Right hindlimb (tissue), 1 donor: ENCODE results near the gene KIRREL3.

Source experiments
- DNase-seq: peaks from one replicate; pipeline ENCODE4 v3.0.0-alpha.2; 2018

KIRREL3 gene

DNA sequence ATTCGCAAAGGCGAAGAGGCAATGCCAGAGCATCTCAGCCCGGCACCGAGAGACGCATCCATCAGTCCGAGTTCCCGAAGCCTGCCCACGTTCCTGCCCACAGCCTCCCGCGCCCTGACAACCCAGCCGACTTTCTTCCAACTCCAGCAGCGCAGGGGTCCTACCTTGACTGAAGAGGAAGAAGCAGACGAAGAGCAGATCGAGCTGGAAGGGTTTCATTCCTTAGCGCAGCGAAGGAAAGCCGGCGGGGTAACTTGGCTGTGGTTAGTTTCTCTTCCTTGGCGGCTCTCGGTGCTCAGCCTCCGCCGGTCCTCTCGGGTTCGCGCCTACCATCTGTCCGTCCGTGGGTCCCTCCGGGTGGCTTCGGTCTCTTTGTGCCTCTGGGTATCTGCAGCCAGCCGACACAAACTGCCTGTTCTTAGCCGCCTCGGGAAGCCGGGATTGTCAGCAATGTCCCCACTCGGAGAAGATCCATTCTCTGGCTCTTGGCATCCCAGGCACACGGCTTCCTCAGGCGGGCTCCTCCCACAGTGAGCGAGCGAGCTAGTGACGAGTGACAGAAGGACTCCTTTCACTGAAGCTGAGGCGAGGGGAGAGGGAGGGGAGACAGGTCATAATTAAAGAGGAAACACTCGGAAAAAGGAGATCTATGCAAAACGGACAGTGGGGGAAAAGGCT lies at the start of gene KIRREL3:
KIRREL3 (minus strand) TSS at position 480 of the 678 bp plus-strand sequence.
- DNase-seq: peak; percentile 30

- no peak for DNase-seq
These were observed 49.6 kb upstream of the KIRREL3 start for GRCh38 chr11:127050186-127050585.

DNA sequence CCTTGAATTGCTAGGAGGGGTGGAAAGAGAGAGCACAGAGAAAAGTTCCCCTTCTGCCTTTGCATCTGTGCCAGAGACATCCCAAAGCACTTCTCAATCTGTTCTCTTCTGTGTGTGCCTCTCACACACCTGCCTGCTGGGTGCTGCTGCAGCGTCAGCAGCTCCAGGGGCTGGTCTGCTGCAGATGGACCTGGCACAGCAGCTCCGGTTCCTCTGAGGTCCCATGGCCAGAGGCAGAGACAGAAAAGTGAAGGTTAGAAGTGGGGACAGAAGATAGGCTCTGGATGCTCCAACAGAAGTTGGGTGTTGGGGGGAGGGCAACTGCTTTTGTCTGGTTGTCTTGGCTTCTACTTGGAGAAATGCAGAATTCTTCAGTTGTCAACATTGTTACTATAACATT lies 48.9 kb upstream of the KIRREL3 start:
- no peak for DNase-seq

GRCh38 chr11:127044535-127044934 lies 44.0 kb upstream of the KIRREL3 start:
- DNase-seq: no peak

DNA sequence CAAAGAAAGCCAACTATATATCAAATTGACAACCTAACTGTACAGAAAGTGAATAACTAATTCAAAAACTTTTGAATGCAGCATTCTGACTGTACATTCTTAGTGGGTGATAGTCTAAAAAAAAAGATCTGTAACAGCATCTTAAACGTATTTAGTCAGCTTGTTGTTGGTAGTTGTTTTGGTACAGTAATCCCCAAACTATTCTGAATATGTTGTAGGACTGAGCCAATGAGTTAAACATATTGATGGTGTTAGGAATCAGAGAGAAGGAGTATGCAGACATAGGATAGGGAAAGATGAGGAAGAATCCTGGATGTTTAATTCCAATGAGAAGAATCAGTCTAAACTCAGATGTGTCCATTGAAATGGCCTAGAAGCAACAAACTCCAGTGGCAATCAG lies 41.9 kb upstream of the KIRREL3 start:
- DNase-seq: no peak

DNA sequence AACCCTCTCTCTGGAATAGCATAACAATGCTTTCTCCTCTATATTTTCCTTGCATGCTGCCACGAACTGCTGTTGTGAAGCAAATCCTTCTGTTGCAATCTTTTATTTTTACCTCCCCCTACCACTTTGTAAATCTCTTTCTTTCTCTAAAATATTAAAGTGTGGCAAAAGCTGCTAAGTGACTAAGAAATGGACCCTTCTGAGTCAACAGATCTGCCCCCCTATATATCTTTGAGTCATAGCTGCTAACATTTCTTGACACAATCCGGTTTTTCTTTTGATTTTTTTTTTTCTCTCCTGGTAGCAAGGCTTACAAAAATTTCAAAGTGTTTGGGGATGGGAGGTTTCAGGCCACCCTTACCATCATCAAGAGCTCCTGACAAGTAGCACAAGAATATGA lies 39.0 kb upstream of the KIRREL3 start:
- no peak for DNase-seq

DNA sequence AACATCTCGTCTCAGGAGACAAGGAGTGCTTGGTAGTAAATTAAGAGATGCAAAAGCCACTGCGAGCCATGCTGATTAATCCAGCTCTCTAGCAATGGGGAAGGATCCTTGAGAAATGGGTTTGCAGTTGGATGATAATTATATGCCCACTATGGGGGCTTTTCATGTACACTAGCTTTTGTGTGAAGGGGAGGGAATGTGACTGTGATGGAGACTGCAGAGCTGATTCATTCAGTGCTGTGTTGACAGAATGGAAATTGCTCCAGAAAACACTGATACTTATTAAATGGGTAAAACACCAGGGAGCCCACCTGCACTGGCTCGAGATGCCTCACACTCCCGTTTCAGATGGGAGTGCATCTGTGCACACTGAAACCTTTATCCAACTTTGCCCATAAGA lies 37.0 kb upstream of the KIRREL3 start:
- DNase-seq: no peak

GRCh38 chr11:127037001-127037400 lies 36.4 kb upstream of the KIRREL3 start:
- DNase-seq: no peak

- no peak for DNase-seq
These were observed 35.3 kb upstream of the KIRREL3 start for GRCh38 chr11:127035824-127036223.

GRCh38 chr11:127034973-127035372 lies 34.4 kb upstream of the KIRREL3 start:
- DNase-seq: no peak

DNA sequence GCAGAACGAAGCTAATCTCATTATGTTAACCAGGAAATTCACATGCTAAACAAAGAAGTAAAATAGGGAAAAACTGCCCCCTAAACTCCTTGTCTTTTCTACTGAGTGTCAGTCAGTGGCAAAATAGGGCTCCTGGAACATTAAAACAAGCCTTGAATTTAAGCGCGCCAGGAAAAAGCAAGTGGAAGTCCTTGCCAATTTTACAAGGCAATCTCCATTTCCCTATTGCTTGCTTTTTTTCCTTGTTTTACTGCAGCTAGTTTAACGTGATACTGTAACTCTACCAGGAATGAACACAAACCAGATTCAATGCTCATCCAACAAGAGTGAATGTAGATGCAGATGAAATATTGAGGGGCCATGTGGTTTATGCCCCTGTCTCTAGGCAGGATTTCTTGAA lies 28.1 kb upstream of the KIRREL3 start:
- DNase-seq: no peak

GRCh38 chr11:127027789-127028188 lies 27.2 kb upstream of the KIRREL3 start:
- no peak for DNase-seq

DNA sequence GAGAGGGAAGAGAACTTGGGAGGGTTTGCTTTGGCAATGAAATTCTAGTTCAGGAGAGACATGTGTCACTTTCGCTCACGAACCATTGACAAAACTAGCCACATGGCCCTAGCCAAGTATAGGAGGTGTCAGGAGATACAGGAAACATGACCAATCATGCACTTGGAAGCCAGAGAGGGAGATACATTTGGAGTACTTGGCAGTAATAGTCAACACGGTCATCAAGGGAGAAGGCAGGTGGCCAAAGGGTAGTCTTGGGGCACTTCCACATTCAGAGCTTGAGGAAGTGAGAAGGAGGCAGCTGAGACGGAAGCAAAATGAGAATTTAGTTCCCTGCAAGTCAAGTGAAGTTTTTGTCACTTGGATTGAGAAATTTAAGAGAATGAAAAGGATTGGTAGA lies 26.4 kb upstream of the KIRREL3 start:
- no peak for DNase-seq

- no peak for DNase-seq
These were observed 23.4 kb upstream of the KIRREL3 start for GRCh38 chr11:127023991-127024390.

DNA sequence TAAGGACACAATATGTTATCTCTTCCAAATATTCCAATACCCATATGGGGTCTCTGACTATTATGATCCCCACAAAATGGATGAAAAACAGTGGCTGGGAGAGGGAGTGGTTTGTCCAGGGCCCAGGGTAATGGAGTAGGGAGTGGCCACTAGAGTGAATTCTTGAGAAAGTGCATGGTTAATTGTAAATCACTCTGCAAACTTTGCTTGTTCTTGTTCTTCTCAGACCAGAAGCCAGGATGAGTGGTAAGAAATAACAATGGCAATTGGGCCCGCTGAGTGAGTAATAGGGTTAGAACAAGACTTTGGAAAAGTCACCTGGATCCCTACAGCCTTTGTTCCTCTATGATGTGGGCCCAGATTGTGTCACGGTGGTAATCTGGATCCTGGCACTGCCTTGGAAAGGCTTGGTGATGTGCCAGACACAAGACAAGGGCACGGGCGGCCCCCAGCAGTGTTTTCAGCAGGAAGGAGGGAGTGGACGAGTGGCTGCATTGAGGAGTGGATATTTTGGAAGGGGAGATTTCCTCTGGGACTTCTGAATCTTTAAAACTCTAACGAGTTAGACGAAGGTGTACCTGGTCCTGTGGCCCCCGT lies 18.2 kb upstream of the KIRREL3 start:
- no peak for DNase-seq

- DNase-seq: no peak
These were observed 16.9 kb upstream of the KIRREL3 start for GRCh38 chr11:127017482-127017881.

- DNase-seq: no peak
These were observed 13.0 kb upstream of the KIRREL3 start for GRCh38 chr11:127013550-127013949.

DNA sequence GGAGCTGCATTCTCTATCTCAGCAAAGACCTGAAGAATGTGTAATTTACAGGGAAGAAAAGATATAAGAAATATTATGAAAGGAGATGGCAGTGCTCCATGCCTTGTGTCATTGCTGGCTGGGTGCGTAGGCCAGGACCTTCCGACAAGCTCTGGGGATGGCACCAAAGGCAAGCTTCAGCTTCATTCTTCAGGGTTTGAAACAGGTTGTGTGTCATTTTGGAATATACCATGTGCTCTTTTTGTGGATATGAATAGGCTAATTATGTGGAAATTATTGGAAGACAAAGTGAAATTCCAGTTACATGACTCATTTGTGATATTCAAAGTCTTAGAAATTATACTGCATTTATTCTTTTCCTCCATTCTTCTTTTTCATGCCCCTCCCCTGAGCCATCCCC lies 5.7 kb upstream of the KIRREL3 start:
- DNase-seq: no peak

DNA sequence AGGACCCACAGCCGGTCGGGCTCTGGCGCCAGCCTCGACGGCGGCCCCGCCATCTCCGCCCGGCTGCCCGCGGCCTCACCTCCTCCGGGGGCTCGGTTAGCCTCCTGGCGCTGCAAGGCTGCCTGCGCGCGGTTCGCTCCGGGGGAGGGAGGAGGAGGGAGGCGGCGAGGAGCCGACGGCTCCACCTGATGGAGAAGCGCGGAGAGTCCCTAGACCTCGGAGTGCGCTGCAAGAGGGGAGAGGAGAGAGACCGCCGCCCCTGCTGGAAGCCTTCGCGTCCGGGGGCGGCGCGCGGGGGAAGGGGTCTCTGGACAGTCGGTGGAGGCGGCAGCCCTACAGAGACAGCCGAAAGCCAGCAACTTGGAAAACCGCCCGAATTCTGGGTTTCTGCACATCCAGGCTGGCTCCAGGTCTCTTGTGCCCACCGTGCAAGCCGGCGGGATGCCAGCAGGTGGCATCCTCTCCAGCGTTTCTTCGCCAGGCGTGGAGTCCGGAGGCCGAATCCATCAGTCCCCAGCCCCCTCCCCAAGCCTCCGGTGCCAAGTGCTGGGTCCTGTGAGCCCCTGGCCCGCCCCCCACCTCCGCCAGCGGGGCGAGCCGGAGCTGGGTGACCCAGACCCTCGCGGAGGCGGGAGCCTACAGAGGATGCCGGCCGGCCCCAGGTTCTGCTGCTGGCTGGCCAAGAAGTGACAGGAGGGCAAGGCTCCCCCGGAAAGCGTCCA lies 2.9 kb upstream of the KIRREL3 start:
- DNase-seq: peak; percentile 65

- DNase-seq: no peak
These were observed 2.2 kb upstream of the KIRREL3 start for GRCh38 chr11:127002669-127003259.

- DNase-seq: no peak
These were observed 411 bp upstream of the KIRREL3 start for GRCh38 chr11:127000981-127001380.

DNA sequence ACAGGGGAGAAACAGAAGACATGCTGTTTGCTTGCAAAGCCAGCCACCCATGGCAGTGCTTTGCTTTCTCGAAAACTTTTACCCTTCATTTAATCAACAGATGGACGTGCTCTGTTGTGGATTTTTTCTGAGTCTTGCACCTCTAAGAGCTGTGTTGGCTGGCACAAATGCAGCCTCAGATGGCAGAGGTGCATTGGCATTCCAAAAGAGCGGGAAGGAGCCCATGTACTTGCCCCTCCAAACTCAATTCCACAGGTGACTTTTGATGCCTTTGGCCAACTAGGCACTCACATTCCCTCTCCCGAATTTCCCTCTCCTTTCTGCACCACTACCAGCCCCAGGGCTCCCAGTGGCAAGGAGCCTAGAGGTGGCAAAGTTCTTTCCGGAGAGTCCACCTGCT lies 1.2 kb downstream of the KIRREL3 start:
- DNase-seq: no peak

- DNase-seq: no peak
These were observed 2.9 kb downstream of the KIRREL3 start for GRCh38 chr11:126997641-126998040.

DNA sequence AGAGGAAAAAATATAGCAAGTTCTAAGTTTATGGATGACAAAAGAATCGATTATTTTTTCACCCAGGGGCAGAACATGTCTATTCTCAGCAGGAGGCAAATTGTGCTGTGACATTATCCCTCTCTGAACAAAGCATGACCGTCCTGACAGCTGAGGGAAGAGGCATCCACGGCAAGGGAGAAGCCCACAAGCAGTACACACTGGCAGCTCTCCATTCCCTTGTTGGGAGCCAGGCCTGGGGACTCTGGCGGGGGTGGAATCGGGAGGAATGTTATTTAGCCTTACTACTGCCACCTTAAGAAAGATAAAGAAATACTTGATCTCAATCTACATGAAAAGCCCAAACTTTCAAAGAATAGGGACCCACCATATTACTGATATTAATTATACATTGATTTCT lies 3.4 kb downstream of the KIRREL3 start:
- DNase-seq: no peak
